Right hindlimb (tissue), 1 donor: ENCODE results near the gene CCNK.

Source experiments
- DNase-seq: peaks from one replicate; pipeline ENCODE4 v3.0.0-alpha.2; 2018

CCNK gene

GRCh38 chr14:99467336-99468078, 13.7 kb upstream of the CCNK start:
- peak; percentile 33 for DNase-seq

GRCh38 chr14:99468081-99468480, 13.1 kb upstream of the CCNK start:
- DNase-seq = no peak

- DNase-seq = no peak
Observed at GRCh38 chr14:99468836-99469592, 12.2 kb upstream of the CCNK start.

- DNase-seq = no peak
Observed at GRCh38 chr14:99471731-99472130, 9.5 kb upstream of the CCNK start.

- no peak for DNase-seq
Observed at GRCh38 chr14:99472937-99473336, 8.3 kb upstream of the CCNK start.

GRCh38 chr14:99473458-99473857, 7.8 kb upstream of the CCNK start:
- DNase-seq = no peak

- no peak for DNase-seq
Observed at GRCh38 chr14:99475179-99475578, 6.0 kb upstream of the CCNK start.

GRCh38 chr14:99475660-99476059, 5.5 kb upstream of the CCNK start:
- DNase-seq = no peak

- DNase-seq = no peak
Observed at GRCh38 chr14:99476864-99477263, 4.3 kb upstream of the CCNK start.

GRCh38 chr14:99478128-99478527, 3.1 kb upstream of the CCNK start:
- no peak for DNase-seq

- no peak for DNase-seq
Observed at GRCh38 chr14:99479160-99479905, 1.9 kb upstream of the CCNK start.

GRCh38 chr14:99479906-99480869, 1.0 kb upstream of the CCNK start, which contains the start of gene SETD3:
Gene SETD3 (minus strand): TSS chr14:99480859. CDS start chr14:99465805, 15,054 bp downstream.
- DNase-seq = peak; percentile 68

GRCh38 chr14:99481745-99482099, 513 bp downstream of the CCNK start:
- DNase-seq = no peak

- no peak for DNase-seq
Observed at GRCh38 chr14:99484106-99484505, 2.9 kb downstream of the CCNK start.

- DNase-seq = no peak
Observed at GRCh38 chr14:99497341-99497740, 16.1 kb downstream of the CCNK start.

- DNase-seq = no peak
Observed at GRCh38 chr14:99497894-99498293, 16.7 kb downstream of the CCNK start.

- DNase-seq = no peak
Observed at GRCh38 chr14:99502989-99503421, 21.8 kb downstream of the CCNK start.

GRCh38 chr14:99503848-99504453, 22.7 kb downstream of the CCNK start:
- DNase-seq = no peak

GRCh38 chr14:99505089-99505488, 23.9 kb downstream of the CCNK start:
- no peak for DNase-seq

- no peak for DNase-seq
Observed at GRCh38 chr14:99506276-99506675, 25.1 kb downstream of the CCNK start.

- DNase-seq = no peak
Observed at GRCh38 chr14:99507860-99508640, 26.8 kb downstream of the CCNK start.
